ENCODE results near the gene TAS2R8.

Gene TAS2R8

DNA sequence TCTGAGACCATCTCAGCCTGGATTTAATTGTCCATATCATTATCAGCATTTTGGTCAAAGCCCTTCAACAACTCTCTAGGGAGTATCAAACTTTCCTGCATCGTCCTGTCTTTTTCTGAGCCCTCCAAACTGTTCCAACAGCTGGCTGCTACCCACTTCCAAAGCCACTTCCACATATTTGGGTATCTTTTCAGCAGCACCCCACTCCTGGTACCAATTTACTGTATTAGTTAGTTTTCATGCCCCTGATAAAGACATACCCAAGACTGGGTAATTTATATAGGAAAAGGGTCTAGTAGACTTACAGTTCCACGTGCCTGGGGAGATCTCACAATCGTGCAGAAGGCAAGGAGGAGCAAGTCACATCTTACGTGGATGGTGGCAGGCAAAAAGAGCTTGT lies 50.9 kb downstream of the TAS2R8 start:
- no peak overlapping the region for H3K27ac ChIP-seq
- DNase-seq (ENCODE audit: low read depth, low spot score), result no peak
